Lung microvascular endothelial cell (primary cell): ENCODE results near the gene RTL9. TPM values are rescaled to one million over a fixed set of nuclear protein-coding genes. Genes with fewer than 3 reads are reported as not detected.
"Not testable (repeated sequence)": the region's sequence is repeated elsewhere in the genome, so short reads cannot be mapped to it uniquely, and the experiment has no call there.

Experiments
- DNase-seq, 2 donors: peaks; one replicate each; pipeline versions ENCODE4 v3.0.0 to v3.0.0-alpha.2; 2010; ENCODE audit warnings: low read depth in 2 of 2
- total RNA-seq: library from RNA; depleted of rRNA; stranded (reverse); fragments of >200 nt; gene quantifications from 2 replicates; pipeline ENCODE4 v1.2.1, GENCODE V29; 2014

Gene RTL9
- total RNA-seq, result not detected in 2 replicates

GRCh38 chrX:110358548-110358947 is at the start of gene RTL9:
RTL9 (plus strand) TSS chrX:110358848; CDS start chrX:110450618, 91,770 bp downstream.
- DNase-seq, result no peak

GRCh38 chrX:110310000-110310790 is 48.5 kb upstream of the RTL9 start:
- peak in 1 of 2 donors; percentile 2 for DNase-seq

DNA sequence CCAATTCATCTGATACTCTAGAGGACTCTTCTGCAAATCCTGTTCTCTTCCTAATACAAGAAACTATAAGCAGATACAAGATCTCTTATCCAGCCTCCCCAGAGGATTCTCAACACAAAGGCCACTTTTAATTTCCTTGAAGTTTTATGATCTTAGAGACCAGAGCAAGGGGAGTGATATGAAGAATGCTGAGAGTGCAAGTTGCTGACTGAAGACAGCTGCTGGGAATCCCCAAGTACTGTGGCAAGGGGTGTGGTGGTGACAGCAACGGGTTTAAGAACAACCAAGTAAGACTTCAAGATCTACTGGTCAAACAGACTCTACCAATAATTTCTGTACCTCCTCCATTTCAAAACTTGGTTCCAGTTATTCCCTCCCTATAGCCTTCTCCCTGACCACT is 47.8 kb upstream of the RTL9 start:
- DNase-seq, result no peak

DNA sequence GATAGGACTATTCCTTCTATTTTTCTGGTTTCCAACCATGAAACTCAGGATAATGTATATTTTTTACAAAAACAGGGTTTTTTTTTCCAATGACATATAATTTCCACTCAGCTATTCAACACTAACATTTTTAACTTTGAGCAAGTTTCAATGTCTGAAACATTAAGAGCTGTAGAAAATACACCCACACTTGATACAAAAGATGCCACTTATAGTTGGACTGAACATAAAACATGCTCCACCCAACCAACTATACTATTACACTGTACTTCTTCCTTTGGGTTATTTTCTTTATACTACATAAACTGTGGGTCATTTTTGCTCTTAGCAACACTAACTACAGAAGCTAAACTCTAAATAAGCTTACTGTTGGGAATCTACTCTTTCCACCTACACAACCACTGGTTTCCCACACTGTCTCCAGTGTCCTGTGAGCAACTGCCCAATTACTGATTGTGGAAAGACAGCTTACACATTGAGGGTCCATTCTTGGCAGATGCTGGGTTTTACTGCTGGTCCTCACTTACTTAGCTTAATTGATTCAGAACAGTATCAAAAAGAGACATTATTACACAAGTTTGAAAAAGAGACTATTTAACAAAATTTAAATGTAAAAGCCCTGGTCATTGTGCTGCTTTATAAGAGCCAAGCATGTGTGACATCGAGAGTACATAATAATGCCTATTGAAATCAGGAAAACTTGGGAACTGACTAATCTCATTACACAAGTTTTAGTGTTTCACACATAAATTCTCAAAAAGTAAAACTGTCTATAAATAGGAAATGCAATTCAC is 47.0 kb upstream of the RTL9 start:
- DNase-seq, result no peak

- no peak for DNase-seq
Observed at GRCh38 chrX:110315551-110315950, 43.1 kb upstream of the RTL9 start.

GRCh38 chrX:110316351-110317060 is 42.1 kb upstream of the RTL9 start:
- DNase-seq, result peak; percentile 30 to 45

DNA sequence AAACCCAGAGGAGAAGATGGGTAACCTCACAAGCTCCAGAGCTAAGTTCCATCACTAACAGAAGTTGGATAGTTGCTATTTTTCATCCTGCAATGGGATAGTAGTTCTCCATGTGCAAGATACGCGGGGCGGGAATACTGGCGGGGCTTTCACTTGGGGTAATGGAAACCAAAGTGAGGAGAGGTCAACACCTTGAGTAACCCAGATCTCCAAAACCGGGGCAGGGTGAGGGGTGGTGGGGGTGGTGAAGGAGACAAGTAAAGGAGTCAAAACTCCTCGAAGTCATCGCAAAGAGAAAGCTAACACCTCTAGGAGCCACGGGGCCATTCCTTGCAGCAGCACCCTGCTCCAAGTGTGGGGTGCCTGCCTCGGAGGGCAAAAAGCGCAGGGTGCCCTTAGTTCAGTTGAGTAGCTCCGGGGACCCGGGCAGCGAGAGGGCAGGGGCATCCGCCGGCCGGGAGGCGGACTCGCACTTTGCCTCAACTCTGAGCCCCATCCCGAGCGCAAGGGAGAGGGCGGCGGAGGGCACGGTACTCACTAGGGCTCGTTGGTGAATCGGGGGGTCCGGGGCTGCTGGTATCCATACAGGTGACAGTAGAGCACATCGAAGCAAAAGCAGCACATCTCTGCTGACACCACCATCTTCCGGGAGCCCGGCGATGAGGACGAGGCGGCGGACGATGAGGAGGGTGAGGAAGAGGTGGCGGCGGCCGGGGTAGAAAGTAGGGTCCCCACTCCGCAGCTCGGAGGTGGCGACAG is 41.4 kb upstream of the RTL9 start:
- peak; percentile 6 for DNase-seq

DNA sequence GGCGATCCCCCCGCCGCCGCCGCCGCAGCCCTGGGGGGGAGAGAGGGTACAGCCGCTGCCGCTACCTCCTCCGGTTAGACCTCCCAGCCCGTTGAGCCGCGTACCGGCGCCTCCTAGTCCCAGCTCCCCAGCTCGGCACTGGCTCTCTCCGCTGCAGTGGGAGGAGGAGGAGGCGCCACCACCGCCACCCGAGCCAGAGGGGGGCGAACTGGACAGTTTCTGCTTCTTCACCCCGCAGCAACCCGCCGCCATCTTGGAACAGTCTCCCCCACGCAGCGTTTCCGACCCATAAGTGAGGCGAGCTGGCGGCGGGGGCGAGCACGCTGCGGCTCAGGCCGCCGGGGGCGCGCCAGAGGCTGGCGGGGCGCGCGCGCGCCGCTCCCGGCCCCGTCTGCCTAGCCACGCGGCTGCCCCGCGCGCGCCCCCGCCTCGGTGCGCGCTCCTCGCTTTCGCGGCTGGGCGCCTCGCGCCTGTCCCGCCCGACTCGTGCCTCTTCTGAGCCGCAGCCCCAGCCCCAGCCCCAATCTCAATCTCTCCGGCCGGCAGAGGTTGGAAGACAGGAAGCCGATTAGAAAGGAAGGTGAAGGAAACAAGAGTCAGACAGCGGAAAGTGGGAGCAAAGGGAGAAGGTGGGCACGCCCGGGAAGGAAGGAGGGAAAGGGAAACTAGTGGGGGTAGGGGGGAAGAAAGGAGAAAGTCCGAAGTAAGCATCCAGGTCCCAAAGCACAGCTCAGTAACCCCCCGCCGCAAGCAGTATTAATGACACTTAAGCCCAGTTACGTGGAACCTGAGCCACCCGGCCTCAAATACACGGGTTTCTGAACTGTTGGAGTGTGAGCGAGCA is 40.6 kb upstream of the RTL9 start, which contains the start of gene AMMECR1:
Gene AMMECR1, minus strand, starts transcription at position 266 of the 844 bp plus-strand sequence. Its CDS starts 14 bp downstream, at position 252.
- DNase-seq, result peak; percentile 81

GRCh38 chrX:110318664-110318968 is 40.0 kb upstream of the RTL9 start:
- DNase-seq, result peak in 1 of 2 donors; percentile 3

DNA sequence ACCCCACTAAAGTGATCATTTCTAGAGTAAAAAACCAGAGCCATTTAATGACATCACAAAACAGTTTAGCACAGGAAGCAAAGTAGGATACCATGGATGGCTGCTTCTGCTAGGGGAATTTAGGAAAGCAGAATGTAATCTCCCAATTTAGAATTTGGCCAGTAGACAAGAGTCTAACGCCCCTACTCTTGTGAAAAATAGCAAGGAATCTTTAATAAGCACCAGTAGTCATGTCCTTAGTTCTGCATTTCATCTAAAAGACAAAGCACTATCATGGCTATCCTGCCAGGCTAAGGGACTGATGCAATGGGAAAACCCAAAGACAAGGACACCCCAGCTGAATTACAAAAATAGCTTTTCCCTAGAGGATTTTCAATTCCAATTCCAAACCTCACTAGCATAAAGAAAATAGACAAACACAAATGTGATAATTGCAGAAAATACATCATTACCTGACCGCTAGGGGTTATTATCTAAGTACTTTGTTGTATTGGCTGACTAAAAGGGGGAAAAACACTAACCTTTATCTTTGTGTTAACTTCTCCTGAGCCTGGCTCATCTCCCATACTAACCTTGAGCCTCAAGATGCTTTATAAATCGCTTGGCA is 38.2 kb upstream of the RTL9 start:
- no peak for DNase-seq

DNA sequence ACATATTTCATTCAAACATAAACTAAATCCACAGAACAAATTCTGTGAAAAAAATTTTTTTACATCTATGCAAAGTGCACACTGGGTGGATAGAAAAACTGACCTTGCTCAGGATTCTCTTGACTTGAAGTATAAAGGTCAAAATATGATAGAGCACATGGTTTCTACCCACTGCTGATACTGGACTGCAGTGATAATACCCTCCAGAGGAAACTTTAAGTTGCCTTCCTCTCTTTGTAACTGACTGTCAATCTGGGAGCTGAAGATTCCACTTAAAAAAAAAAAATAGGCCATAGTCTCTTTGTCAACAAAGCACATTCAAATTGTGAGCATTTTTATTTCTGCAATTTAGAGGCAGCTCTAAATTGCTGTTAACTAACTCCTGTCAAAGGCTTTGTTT is 37.6 kb upstream of the RTL9 start:
- DNase-seq, result no peak

DNA sequence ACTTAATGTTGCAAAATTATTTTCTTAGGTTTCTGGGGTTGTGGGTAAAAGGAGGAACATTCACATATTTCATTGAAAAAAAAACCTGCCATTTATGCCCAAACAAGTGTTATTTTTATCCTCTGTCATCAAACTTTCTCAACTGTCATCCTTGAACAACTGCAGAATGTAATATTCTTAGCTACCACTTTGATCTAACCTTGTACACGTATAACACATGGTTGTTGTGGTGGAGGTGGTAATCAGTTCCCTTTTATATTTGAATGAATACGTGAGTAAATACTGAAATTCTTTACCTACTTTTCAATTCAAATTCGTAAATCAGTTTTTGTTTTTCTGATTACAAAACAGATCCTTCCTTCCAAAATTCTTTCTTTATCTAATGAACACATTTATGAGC is 37.0 kb upstream of the RTL9 start:
- no peak for DNase-seq

GRCh38 chrX:110322603-110323002 is 36.0 kb upstream of the RTL9 start:
- DNase-seq, result no peak

DNA sequence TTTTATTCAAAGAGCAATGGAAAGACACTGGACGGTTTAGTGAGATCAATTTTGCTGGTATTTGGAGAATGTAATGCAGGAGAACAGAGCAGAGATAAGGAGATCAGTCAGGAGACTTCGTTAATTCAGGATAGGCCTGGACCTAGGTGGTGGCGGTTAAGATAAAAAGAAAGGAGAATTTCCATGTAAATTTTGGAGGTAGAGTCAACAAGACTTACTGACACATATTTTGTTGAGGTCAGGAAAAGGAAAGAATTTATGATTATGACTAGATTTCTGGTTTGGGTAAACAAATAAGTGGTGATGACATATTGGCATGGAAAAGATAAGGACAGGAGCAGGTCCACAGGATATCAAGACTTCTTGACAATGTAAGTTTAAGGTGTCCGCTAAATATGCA is 31.9 kb upstream of the RTL9 start:
- DNase-seq, result no peak

DNA sequence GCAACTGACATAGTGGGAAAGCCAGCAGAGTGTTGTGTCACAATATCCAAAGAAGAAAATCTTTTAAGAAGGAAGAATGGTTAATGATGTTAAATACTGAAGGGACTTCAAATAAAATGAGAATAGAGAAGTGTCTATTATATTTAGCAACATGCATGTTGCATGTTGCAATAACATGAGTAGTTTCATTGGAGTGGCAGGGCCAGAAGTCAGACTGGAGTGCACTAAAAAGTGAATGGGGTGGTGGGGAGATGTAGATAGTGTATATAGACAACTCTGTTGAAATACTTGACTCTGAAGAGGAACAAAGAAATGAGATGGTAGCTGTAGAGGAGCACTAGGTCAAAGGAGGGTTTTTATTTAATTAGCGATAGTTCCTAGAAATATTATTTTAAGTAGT is 31.3 kb upstream of the RTL9 start:
- no peak for DNase-seq

- not testable (repeated sequence) for DNase-seq
Observed at GRCh38 chrX:110328613-110329012, 30.0 kb upstream of the RTL9 start.

DNA sequence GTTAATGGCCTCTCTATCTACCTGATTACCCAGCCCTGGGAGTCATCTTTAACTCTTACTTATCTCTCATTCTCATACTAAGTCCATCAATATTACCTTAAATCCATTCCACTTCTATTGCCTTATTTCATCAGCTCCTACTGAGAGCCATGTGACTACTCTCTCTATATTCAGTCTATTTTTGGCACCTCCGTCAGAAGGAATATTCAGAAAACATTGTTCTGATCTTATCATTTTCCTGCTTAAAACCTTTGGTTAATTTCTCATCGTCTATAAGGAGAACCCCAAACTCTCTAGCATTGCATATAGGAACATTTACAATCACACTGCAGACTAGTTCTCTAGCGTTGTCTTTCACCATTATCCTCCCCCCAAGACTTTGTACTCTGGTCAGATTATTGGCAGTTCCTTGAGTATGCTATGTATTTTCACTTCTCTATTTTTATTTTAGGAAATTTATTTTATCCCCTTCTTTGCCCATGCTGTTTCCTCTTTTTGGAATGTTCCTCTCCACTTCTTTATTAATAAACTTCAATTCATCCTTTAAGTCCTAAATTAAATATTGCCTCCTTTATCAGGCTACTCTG is 27.1 kb upstream of the RTL9 start:
- DNase-seq, result no peak

GRCh38 chrX:110333458-110333857 is 25.2 kb upstream of the RTL9 start:
- DNase-seq, result not testable (repeated sequence)

DNA sequence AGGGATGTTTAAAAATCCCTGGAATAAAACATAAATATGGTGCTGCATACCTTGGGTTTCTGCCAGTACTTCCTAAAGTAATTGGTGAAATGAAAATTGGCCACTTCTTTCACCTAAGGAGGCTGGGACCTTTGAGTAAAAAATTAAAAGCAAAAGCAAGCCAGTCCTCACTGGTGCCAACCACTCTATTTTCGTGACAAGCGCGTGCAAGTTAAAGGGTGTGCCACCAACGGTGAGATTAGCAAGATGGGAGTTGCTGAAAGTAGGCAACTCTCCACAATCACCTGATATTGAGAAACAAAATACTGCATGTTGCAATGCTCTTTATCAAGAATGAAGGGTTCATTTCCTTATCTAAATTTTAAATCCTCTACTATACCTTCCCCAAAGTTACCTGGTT is 19.7 kb upstream of the RTL9 start:
- DNase-seq, result no peak
